Measurements from ENCODE around the gene TDRD1. TPM values are rescaled to one million over a fixed set of nuclear protein-coding genes. Genes with fewer than 3 reads are reported as not detected.

Gene TDRD1
- total and polyA plus RNA-seq, 2 donors (not counting 1 experiment from before 2014, with no cell fraction given): 0.10 to 0.22 TPM

DNA sequence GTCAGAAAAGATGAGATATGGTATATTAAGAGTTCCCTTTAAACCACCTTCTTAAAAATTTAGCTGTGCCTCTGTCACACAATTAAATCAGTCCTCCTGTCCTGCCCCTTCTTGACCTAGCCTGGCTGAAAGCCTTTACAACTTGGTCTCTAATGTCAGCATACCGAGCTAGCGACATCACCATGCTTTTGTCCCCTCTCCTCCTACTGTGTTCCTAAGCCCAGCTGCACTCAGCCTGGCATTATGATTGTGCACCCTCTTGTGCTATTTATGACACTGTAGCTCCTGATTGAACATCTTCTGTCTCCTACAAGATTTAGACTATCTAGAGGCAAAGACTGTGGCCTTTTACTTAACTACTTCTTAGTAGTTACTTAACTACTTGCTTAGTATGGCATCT, 29.2 kb downstream of the TDRD1 start:
- H2AFZ ChIP-seq (ENCODE audit: insufficient read depth, low read depth, low read length, poor library complexity, severe bottlenecking): no peak overlapping the region
- H4K20me1 ChIP-seq (ENCODE audit: control insufficient read depth, insufficient read depth, low read length, poor library complexity, severe bottlenecking): no peaks in the 10 kb centered on the region
- peaks cover 0 to 5% (median 0%) of the 10 kb centered on the region in 4 experiments for H3K27me3 ChIP-seq (replicated peaks in 1 of 4; ENCODE audit: control extremely low read depth in 1 of 4, control insufficient read depth in 3 of 4, insufficient read depth in 4 of 4, low read length in 3 of 4)
- no peaks in the 10 kb centered on the region for H3K9me3 ChIP-seq (ENCODE audit: control extremely low read depth in 1 of 3, control insufficient read depth in 2 of 3, insufficient read depth in 1 of 3, low read length in 2 of 3)
- no peak overlapping the region for H3K9ac ChIP-seq (ENCODE audit: low read length)
- TF ChIP-seq EZH2 (IDR thresholded peaks at IDR 0.05; ENCODE audit: borderline replicate concordance, insufficient read depth, low read depth, low read length, poor library complexity, severe bottlenecking): no peak
- TF ChIP-seq, protein P1, sequence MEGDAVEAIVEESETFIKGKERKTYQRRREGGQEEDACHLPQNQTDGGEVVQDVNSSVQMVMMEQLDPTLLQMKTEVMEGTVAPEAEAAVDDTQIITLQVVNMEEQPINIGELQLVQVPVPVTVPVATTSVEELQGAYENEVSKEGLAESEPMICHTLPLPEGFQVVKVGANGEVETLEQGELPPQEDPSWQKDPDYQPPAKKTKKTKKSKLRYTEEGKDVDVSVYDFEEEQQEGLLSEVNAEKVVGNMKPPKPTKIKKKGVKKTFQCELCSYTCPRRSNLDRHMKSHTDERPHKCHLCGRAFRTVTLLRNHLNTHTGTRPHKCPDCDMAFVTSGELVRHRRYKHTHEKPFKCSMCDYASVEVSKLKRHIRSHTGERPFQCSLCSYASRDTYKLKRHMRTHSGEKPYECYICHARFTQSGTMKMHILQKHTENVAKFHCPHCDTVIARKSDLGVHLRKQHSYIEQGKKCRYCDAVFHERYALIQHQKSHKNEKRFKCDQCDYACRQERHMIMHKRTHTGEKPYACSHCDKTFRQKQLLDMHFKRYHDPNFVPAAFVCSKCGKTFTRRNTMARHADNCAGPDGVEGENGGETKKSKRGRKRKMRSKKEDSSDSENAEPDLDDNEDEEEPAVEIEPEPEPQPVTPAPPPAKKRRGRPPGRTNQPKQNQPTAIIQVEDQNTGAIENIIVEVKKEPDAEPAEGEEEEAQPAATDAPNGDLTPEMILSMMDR (IDR thresholded peaks at IDR 0.05): no peak
- ATAC-seq (ENCODE audit: low read depth): no peak
- no peak overlapping the region for H3K4me2 ChIP-seq (replicated peaks; ENCODE audit: low read depth, low read length, poor library complexity, severe bottlenecking)
- 100% methylated on average over 2 of the region's 2 CpGs for WGBS (ENCODE audit: insufficient coverage)
- H3K4me1 ChIP-seq (ENCODE audit: control insufficient read depth in 2 of 2, insufficient read depth in 2 of 2, low read length in 2 of 2): no peaks in the 10 kb centered on the region
- intact Hi-C loops (cut with micrococcal nuclease): no loop called here
- H3K36me3 ChIP-seq (replicated peaks in 1 of 2; ENCODE audit: control extremely low read depth in 1 of 2, control insufficient read depth in 1 of 2, extremely low read depth in 1 of 2, insufficient read depth in 2 of 2, low read length in 1 of 2): no peaks in the 10 kb centered on the region
- peaks cover 11% of the 10 kb centered on the region for H3K27me3 Mint-ChIP-seq
- ChIA-PET POLR2A (no interaction called here), CTCF (no interaction called here)
- H3K9me3 Mint-ChIP-seq (ENCODE audit: insufficient read depth): no peaks in the 10 kb centered on the region
- H3K27ac ChIP-seq (ENCODE audit: low read length in 2 of 2): no peak overlapping the region
- H3K4me3 ChIP-seq (ENCODE audit: control extremely low read depth in 1 of 5, extremely low read depth in 1 of 5, insufficient read depth in 1 of 5, low read depth in 2 of 5, low read length in 4 of 5): no peak overlapping the region
- DNase-seq: no peak
- no peaks in the 10 kb centered on the region for H3K4me1 Mint-ChIP-seq
- H3K4me3 Mint-ChIP-seq: no peak overlapping the region
- H3K27ac Mint-ChIP-seq: no peak overlapping the region
- H3K79me2 ChIP-seq (ENCODE audit: control insufficient read depth, insufficient read depth, low read length): no peaks in the 10 kb centered on the region

DNA sequence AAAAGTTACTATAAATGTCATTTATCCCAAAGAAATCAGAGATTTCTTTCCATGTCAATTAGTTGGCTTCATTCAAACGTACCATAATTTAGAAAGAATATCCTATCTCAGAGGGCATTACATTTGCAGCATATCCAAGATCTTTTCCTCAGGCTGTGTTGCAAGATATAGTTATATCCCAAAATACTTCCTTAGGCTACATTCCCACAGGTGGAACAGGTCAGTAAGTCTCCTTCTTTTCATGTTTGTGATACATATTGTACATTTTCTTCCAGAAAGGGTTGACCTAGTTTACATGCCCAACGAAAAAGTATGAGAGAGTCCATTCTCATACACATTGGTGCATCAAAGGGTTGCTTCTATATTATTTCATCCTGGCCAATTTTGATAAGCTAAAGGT, 33.0 kb downstream of the TDRD1 start:
- Histone ChIP-seq H3K9ac (ENCODE audit: low read length) (no peak overlapping the region), H3K4me1 (ENCODE audit: control insufficient read depth in 2 of 2, insufficient read depth in 2 of 2, low read length in 2 of 2) (no peaks in the 10 kb centered on the region), H4K20me1 (ENCODE audit: control insufficient read depth, insufficient read depth, low read length, poor library complexity, severe bottlenecking) (no peaks in the 10 kb centered on the region), H3K79me2 (ENCODE audit: control insufficient read depth, insufficient read depth, low read length) (no peaks in the 10 kb centered on the region), H3K27me3 (replicated peaks in 1 of 4; ENCODE audit: control extremely low read depth in 1 of 4, control insufficient read depth in 3 of 4, insufficient read depth in 4 of 4, low read length in 3 of 4) (no peaks in the 10 kb centered on the region), H3K27ac (ENCODE audit: low read length in 2 of 2) (no peak overlapping the region), H3K9me3 (ENCODE audit: control extremely low read depth in 1 of 3, control insufficient read depth in 2 of 3, insufficient read depth in 1 of 3, low read length in 2 of 3) (no peaks in the 10 kb centered on the region), H3K4me3 (ENCODE audit: control extremely low read depth in 1 of 5, extremely low read depth in 1 of 5, insufficient read depth in 1 of 5, low read depth in 2 of 5, low read length in 4 of 5) (no peak overlapping the region), H2AFZ (ENCODE audit: insufficient read depth, low read depth, low read length, poor library complexity, severe bottlenecking) (no peak overlapping the region), H3K36me3 (replicated peaks in 1 of 2; ENCODE audit: control extremely low read depth in 1 of 2, control insufficient read depth in 1 of 2, extremely low read depth in 1 of 2, insufficient read depth in 2 of 2, low read length in 1 of 2) (no peaks in the 10 kb centered on the region), H3K4me2 (replicated peaks; ENCODE audit: low read depth, low read length, poor library complexity, severe bottlenecking) (no peak overlapping the region)
- Mint-ChIP-seq H3K4me1 (no peaks in the 10 kb centered on the region), H3K27ac (no peak overlapping the region), H3K4me3 (no peak overlapping the region), H3K27me3 (no peaks in the 10 kb centered on the region), H3K9me3 (ENCODE audit: insufficient read depth) (peaks cover 2% of the 10 kb centered on the region)
- ChIA-PET POLR2A (no interaction called here), CTCF (no interaction called here)
- DNase-seq (no peak), ATAC-seq (ENCODE audit: low read depth) (no peak)
- no CpG with 5 or more reads among the region's 2 CpGs for WGBS (ENCODE audit: insufficient coverage)
- intact Hi-C loops (cut with micrococcal nuclease): no loop called here
- no peak for TF ChIP-seq EZH2 (IDR thresholded peaks at IDR 0.05; ENCODE audit: borderline replicate concordance, insufficient read depth, low read depth, low read length, poor library complexity, severe bottlenecking)
- TF ChIP-seq, protein P1 (IDR thresholded peaks at IDR 0.05): no peak

Measured in B cell (primary cell).